GM18519 (cell line): ENCODE measurements around the gene EMILIN2.
"Not testable (repeated sequence)": the region's sequence is repeated elsewhere in the genome, so short reads cannot be mapped to it uniquely, and the experiment has no call there.

Source experiments
- ATAC-seq: cut with Tn5 transposase; IDR thresholded peaks from one replicate; pipeline ENCODE4 v1.9.1; 2021; ENCODE audit warnings: mild to moderate bottlenecking, moderate library complexity; ENCODE audit not compliant: unreplicated experiment, low FRiP score

EMILIN2 gene

DNA sequence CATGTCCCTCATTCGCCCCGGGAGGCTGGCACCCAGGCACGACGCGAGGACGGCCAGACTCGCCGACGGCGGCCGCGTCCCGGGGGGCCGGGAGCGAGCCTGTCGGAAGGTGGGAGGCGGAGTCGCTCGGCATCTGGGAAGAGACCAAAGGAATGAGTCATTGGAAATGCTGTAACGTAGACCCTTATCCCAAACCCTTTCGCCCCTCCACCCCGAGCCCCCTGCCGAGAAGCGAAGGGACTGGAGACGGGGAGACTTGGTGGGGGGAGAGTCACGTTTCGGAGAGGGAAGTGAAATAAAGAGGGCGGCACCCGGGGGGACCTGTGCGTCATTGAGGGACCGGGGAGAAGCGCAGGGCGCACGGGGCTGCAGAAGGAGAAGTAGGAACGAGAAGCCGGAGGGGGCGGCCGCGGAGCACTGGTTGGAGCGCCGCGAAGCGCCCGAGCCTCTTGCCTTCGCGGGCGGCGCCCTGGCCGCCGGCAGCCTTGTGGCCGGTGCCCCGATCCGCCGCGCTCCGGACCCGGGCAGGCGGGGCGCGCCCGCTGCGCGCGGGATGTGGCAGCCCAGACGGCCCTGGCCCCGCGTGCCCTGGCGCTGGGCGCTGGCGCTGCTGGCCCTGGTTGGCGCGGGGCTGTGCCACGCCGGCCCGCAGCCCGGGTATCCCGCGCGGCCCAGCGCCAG lies at the start of gene EMILIN2:
TSS of gene EMILIN2 (plus strand) at position 371 of the 681 bp plus-strand sequence. CDS start at position 554, 183 bp downstream.
- peak; percentile 32 for ATAC-seq

DNA sequence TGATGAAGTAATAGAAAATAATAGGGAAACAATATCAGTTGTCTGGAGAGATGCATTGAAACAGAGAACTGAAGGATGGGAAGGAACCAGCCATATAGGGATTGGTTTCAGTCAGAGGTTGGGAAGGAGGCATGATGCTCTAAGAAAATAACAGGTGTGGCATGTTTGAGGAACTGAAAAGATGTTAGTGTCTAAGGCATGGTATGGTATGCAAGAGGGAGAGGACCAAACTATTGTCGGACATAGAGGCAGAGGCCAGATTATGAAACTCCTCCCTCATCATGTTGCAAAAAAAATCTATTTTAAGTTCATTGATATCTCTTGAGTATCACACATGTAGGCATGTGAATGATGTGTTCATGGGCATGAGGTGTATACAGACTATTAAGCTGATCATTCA lies 48.9 kb upstream of the EMILIN2 start:
- no peak for ATAC-seq

DNA sequence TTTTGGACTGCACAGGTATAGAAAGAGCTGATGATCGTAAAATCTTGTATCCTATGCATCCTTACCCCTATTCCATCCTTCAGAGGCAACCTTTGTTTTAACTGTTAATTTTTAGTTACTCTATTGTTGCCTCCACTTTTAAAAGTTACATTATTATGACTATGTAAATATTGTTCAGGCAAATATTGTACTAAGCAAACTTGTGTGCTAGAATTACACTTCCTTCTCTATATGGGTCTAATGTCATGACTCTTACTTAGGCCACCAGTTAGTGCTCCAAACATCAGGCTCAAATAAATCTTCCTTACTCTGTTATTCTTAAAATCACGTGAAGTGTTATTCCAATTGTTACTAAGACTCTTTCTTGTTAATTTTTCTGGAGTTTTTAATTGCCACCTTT lies 47.4 kb upstream of the EMILIN2 start:
- no peak for ATAC-seq

DNA sequence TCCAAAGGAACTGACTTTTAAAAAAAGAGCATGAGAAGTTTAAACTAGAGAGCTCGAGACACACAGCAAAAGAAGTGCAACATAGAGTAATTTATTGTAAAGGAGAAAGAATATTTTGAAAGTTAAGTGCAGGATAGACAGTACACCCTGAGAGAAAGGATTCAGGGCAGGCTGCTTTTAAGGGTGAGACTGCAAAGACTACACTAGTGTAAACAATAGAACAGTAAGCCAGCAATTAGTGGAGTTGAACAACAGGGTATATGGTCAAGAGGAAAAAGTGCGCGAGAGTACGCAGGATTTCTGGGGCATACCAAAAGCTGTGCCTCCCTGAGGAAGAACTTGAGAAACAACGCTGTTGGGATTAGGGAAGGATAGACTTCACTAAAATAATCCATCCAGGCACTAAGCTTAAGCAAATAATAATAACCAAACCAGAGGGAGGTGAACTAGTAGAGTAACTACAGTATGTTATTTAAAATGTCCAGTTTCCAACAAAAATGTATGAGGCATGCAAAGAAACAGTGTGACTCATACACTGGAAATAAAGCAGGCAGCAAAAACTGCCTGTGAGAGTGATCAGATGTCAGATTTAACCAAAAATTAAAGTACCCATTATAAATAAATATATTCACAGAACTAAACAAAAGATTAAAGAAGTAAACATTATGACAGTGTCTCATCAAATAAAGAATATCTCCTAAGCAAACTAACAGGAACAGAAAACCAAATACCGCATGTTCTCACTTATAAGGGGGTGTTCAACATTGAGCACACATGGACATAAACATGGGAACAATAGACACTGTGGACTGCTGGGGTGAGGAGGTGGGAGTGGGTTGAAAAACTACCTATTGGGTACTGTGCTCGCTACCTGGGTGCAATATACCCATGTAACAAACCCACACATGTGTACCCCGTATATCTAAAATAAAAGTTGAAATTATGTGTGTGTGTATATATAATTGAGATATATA lies 40.5 kb upstream of the EMILIN2 start:
- ATAC-seq = no peak

DNA sequence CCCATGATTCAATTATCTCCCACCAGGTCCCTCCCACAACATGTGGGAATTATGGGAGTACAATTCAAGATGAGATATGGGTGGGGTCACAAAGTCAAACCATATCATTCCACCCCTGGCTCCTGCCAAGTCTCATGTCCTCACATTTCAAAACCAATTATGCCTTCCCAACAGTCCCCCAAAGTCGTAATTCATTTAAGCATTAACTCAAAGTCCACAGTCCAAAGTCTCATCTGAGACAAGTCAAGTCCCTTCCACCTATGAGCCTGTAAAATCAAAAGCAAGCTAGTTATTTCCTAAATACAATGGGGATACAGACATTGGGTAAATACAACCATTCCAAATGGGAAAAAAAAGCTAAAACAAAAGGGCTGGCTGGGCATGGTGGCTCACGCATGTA lies 38.2 kb upstream of the EMILIN2 start:
- not testable (repeated sequence) for ATAC-seq

DNA sequence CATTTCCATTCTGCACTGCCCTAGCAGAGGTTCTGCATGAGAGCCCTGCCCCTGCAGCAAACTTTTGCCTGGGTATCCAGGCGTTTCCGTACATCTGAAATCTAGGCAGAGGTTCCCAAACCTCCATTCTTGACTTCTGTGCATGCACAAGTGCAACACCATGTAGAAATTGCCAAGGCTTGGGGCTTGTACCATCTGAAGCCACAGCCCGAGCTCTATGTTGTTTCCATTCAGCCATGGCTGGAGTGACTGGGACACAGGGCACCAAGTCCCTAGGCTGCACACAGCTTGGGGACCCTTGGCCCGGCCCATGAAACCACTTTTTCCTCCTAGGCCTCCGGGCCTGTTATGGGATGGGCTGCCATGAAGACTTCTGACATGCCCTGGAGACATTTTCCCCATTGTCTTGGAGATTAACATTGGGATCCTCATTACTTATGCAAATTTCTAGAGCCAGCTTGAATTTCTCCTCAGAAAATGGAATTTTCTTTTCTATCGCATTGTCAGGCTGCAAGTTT lies 37.1 kb upstream of the EMILIN2 start:
- not testable (repeated sequence) for ATAC-seq

DNA sequence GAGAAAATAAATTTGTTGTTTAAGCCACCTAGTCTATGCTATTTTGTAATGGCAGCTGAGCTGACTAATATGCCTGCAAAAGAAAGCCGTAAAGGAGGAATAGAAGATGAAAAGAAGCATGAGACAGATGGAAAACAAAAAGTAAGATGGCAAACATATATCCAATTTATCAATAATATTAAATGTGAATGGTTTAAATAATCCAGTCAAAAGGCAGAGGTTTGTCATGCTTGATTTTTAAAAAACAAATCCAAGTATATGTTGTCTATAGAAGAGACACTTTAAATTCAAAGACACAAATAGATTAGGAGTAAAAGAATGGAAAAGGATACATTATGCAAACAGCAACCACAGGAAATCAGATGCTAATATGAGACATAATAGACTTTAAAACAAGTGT lies 35.4 kb upstream of the EMILIN2 start:
- no peak for ATAC-seq

DNA sequence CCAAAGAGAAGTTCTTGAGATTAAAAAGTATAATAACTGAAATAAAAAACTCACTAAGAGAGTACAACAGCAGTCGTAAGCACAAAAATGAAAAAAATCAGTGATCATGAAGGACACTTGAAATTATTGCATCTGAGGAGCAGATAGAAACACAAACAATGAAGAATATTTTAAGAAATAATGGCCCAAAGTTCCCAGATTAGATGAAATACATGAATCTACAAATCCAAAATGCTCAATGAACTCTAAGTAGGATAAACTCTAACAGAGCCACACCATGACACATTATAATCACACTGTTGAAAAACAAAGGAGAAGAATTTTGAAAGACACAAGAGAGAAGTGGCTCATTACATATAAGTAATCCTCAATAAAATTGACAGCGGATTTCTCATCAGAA lies 31.9 kb upstream of the EMILIN2 start:
- ATAC-seq = no peak

DNA sequence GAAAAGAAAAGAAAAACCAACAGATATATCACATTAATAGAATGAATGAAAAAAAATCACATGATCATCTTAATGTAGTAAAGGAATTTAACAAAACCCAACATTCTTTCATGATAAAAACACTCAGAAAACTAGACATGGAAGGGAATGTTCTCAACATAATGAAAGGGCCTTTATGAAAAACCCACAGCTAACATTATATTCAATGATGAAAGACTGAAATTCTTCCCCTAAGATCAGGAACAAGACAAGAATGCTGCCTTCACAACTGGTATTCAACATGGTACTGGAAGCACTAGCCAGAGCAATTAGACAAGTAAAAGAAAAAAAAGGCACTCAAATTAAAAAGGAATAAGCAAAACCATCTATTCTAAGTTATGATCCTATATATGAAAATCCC lies 28.5 kb upstream of the EMILIN2 start:
- no peak for ATAC-seq

DNA sequence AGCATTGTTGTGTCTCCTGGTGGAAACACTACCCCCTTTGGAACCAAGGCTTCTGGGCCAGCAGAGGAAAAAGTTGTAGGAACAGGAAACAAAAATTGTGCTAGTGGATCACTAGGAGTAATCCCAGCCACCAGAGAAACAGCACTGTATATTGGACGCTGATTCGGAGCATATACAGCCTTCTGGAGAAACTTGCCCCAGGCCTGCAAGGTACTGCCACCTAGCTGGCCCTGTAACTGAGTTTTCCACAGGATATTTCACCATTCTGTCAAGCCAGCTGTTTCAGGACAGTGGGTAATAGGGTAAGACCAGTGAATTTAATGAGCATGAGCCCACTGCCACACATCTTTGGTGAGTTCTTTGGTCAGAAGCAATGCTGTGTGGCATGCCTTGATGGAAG lies 25.1 kb upstream of the EMILIN2 start:
- no peak for ATAC-seq

DNA sequence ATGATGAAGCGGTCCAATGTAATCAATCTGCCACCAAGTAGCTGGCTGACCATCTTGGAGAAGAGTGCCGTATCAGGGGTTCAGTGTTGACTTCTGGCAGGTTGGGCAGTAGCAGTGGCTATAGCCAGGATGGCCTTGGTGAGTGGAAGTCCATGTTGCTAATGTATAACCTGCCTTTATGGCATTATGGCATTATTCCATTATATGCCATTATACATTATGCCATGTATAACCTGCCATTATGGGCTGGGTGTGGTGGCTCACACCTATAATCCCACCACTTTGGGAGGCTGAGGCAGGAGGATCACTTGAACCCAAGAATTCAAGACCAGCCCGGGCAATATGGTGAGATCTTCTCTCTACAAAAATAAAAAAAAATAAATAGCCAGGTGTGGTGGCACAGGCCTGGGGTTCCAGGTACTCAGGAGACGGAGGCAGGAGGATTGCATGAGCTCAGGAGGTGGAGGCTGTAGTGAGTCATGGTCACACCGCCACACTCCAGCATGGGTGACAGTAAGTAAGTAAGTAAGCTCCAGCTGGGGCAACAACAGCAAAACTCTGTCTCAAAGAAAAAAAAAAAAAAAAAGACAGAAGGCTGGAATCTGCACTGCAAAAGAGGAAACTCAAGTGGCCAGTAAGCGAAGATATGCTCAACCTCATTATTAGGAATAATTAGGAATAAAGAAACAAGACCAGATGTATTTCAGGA lies 24.4 kb upstream of the EMILIN2 start:
- ATAC-seq = no peak

DNA sequence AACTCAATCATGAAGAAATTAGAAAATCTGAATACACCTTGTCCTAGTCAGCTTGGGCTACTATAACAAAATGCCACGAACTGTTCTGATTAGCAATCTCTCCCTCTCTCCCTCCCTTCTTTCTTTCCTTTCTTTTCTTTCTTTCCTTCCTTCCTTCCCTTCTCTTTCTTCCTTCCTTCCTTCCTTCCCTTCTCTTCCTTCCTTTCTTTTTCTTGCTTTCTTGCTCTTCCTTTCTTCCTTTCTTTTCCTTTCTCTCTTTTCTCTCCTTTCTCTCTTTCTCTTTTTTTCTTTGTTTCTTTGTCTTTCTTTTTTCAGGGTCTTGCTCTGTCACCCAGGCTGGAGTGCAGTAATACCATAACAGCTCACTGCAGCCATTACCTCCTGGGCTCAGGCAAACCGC lies 23.6 kb upstream of the EMILIN2 start:
- no peak for ATAC-seq

DNA sequence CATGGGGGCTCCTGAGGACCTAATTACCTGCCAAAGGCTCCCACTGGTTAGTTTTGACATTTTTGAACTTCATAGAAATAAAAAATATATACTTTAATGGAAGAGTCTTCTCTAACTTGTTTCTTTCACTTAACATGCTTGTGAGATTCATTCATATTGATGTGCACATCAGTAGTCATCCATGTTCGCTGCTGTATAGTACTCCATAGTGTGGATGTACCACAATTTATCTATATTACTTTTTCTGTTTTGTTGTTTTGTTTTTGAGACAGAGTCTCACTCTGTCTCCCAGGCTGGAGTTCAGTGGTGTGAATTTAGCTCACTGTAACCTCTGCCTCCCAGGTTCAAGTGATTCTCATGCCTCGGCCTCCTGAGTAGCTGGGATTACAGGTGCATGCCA lies 22.8 kb upstream of the EMILIN2 start:
- no peak for ATAC-seq

DNA sequence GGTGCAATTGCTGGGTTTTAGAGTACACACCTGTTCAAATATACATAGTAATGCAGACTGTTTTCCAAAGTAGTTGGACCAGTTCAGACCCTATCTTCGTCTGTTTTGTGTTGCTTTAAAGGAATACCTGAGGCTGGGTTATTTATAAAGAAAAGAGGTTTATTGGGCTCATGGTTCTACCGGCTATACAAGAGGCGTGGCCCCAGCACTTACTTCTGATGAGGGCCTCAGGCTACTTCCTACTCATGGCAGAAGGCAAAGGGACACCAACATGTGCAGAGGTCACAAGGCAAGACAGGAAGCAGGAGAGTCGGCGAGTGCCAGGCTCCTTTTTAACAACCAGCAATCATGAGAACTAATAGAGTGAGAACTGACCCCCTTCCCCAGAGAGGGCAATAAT lies 21.9 kb upstream of the EMILIN2 start:
- no peak for ATAC-seq

DNA sequence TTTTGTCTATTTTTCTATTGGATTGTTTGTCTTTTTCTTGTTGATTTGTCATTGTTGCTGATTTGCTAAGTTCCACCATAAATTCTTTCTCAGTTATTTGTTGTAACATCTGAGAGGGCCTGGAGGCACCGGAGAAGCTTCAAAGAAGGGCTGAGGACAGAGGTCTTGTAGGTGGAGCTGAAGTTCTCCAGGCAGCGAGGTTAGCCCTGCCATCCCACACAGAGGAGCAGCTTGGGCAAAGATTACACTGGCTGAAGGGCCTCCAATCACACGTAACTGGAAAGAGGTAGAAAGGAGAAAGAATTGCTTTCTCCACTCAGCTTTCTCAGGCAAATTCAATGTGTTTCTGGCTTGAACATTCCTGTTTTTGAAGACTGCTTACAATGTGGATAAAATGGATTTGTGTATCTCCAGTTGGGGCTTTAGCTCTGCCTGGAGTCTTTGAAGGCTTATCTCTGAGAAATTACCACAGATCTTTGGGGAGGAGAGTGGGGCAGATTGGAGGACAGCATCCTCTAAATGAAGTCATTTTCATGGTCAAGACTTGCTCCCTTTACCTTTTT lies 21.1 kb upstream of the EMILIN2 start:
- no peak for ATAC-seq

DNA sequence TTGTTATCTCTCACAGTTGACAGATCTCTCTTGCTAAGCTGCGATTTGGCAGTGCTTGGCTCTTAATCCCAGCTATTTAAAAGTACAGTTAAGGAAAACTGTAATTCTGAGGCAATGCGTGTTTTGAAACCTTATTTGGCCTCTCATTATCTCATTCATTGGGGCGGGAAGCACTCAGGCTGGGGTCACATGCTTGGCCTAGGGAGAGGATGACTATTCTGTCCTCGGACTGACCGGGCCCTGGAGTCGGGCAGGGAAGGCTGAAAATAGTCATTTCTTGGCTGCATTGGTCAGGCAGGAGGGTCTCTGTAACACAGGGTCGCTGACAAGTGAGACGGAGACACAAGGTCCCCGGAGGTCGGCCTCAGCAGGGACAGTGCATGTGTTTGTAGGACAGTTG lies 20.2 kb upstream of the EMILIN2 start:
- no peak for ATAC-seq

DNA sequence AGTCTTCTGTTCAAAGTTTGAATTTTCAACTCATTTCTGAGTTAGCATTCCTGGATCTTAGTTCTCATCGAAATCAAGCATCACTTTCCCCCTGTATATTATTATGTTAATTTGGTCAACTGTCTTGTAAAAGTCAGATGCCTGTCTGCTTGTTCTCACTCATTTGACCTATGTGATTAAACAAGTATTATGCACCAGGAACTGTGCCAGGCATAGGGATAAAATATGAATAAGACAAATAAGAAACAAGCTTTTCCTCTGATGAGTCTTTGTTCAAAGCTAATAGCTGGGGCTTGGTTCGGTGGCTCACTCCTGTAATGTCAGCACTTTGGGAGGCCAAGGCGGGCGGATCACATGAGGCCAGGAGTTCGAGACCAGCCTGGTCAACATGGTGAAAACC lies 19.7 kb upstream of the EMILIN2 start:
- no peak for ATAC-seq

DNA sequence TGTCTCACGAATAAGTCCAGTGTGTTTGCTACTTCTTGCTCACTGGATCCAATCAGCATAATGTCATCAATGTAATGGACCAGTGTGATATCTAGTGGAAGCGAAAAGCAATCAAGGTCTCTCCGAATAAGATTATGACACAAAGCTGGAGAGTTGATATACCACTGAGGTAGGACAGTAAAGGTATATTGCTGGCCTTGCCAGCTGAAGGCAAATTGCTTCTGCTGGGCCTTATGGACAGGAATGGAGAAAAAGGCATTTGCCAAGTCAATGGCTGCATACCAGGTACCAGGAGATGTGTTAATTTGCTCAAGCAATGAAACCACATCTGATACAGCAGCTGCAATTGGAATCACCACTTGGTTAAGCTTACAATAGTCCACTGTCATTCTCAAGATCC lies 10.7 kb upstream of the EMILIN2 start:
- ATAC-seq = not testable (repeated sequence)

DNA sequence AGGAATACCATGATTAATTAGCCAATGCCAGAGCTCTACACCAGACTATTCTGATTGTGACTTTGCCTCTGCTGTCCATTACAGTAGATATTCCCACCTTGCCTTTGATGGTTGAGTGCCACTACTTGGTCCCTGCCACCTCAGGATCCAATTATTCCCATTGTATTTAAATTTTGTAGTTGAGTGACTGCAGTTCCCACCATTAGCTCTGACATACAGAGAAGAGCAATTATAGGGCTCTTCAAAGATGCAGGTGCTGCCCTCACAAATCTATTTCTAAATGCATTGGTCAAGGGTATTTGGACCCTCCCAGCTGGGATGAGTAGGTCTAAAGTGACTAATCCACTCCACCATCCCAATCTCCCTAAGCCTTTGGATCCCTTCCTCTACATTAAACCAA lies 9.5 kb upstream of the EMILIN2 start:
- ATAC-seq = not testable (repeated sequence)

DNA sequence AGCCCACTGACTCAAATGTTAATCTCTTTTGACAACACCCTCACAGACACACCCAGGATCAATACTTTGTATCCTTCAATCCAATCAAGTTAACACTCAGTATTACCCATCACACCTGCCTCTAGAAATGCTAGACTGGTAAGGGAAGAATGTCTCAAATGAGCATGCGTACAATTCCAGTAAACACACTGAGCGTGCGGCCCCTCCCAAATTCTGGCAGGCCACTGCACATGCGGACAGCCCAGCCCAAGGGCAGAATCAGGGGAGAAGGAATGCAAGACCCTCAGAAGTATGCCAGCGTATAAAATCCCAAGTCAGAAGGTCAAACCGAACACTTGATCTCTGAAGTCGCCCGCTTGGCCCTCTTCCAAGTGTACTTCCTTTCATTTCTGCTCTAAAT lies 7.6 kb upstream of the EMILIN2 start:
- no peak for ATAC-seq

DNA sequence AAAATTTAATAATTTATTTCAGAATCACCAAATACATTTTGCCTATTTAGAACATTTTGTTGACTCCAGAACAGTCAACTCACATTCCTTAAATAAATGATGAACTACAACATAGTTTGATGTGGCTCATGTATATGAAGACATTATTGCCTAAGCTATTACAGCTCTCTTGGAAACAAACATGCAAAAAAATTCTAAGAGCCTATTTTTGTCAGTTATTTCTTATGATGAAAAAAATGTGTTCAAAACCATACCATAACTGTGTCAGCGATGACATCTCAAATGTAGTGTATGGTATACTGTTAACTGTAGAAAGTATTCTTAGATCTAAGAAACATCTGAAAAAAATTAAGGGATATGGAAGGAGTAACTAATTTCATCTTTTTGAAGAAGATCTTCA lies 6.3 kb upstream of the EMILIN2 start:
- no peak for ATAC-seq
